GM18951 (cell line): Measurements from ENCODE around the gene MEFV.

Experiments used
- POLR2A ChIP-seq: IDR thresholded peaks from 4 replicates; pipeline ENCODE4 v1.6.1; 2011; ENCODE audit warnings: mild to moderate bottlenecking; ENCODE audit not compliant: insufficient read length, insufficient read depth; ENCODE audit errors: extremely low read depth
- in situ Hi-C: fragments of 300-500 bp; cut with MboI; formaldehyde crosslinking; loops from one replicate; pipeline ENCODE4 v1.12.0; 2022; ENCODE audit warnings: low sequenced_read_pairs, mixed read lengths, inconsistent platforms; ENCODE audit not compliant: unreplicated experiment

Gene MEFV

DNA sequence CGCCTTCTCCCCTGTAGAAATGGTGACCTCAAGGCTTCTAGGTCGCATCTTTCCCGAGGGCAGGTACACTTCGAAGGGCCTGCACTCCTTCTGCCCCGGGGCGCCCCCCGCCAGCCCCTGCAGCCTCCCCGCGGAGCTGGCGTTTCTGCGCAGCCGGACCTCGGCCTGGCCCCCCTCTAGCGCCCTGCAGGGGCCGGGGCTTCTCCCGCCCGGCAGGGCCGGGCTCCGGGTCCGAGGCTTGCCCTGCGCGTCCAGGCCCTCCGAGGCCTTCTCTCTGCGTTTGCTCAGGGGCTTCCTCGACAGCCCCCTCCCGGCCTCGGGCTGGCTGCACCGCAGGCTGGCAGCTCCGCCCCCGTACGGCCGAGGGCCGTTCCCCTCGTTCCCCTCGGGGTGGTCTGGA lies 2.1 kb downstream of the MEFV start:
- in situ Hi-C loops: no loop called here
- TF ChIP-seq POLR2A: no peak

DNA sequence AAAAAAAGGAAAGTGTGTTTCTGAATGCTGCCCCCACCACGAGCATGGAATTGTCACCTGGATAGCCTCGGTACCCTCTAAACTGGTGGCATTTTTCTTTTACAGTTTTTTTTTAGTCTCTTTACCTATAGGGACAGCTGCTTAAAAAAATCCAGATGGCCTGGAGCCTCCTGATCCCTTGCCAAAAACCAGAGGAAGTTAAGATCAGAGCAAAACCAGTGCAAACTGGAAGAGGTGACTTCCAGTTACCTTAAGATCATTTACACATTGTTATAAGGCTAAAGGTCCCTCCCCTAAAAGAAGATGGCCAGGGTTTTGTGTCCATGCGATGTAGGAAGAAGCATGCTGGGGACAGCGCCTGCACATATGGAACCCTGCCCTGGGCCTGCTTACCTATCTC lies 3.5 kb downstream of the MEFV start:
- in situ Hi-C loops: no loop called here
- TF ChIP-seq POLR2A: no peak

DNA sequence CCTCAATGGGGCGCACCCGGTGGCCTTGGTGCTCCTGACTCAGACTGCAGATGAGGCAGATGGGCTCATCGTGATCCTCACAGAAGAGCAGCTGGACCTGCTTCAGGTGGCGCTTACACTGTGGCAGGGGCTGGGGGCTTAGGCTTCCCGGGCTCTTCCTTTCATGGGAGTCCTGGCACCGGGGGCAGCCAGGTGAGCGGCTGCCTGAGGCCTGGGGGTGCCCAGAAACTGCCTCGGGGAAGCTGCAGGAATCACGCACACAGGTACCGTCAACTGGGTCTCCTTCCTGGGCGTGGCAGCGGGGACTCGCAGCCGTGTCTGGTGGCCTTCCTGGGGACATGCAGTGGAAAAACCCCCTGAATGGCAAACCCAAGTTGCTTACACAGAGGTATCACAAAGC lies 7.0 kb downstream of the MEFV start:
- in situ Hi-C loops: no loop called here

DNA sequence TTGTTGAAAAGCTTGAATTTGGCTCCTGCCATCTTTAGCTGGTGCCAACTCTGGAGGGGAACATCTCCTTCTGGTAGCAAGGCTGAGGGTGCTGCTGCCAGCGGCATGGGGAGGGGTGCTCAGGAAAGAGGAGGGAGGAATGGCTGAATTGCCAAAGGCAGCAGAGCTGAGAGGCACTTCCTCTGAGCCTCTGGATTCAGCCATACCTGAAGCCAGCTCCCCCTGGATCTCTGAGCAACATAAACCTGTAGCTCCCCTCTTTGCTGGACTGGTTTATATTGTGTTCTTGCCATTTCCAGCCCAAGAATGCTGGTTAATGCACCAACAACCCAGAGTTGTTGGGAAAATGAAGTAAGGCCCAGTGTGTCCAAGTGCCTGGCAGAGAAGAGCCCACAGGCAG lies 7.4 kb downstream of the MEFV start:
- TF ChIP-seq POLR2A: no peak
- in situ Hi-C loops: no loop called here

More for the DNA sequence above, 7.0 kb downstream of the MEFV start:
- no peak for TF ChIP-seq POLR2A

DNA sequence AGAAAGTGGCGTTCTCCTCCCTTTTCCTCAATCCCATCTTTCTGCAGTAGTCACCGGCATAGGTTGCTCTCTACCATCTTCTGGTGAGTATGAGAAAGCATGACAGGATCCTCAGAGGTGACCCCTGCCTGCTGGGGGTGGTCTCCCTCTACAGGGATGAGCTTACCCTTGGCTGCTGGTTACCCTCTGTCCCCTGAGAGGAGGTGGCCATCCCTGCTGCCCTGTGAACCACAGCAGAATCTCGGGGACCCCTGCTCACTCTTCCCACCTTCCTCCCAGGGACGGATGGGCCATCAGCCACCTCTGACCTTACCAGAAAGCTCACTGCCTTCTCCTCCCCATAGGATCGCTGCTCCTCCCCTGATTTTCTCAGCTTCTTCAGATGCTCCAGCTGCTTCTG lies 7.8 kb downstream of the MEFV start:
- in situ Hi-C loops: no loop called here
- no peak for TF ChIP-seq POLR2A

DNA sequence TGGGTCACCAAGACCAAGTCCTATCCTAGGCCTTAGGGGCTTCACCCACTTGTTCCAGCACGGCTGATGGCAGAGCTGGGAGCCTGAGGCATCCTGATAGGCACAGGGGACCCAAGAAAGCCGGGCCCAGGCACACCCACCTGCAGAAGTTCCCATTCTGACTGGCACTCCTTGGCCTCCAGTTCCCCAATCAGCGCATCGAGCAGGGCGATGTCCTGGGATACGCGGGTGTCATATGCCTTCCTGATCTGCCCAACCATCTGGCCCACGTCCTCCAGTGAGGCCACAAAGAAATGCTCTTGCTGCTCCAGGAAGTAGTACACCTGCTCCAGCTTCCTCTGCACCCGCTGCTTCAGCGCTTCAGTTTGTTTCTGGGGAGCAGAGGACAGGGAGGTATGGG lies 9.6 kb downstream of the MEFV start:
- in situ Hi-C loops: no loop called here
- TF ChIP-seq POLR2A: no peak

DNA sequence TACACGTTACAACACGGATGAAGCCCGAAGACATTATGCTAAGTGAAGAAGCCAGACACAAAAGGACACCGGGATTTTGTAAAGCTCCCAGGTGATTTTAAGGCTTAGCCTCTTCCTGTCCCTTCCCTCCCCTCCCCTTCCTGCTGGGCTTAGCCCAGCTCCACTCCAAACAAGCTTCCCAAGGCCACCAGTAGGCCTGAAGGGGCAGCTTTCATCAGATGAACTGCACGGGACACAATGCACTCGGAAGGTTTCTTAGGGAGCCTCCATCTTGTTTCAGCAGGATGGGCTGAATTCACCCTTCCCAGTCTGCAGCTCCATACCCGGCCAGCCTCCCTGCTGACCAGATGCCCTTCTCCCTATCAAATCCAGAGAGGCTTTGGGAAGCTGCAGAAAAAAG lies 10.4 kb downstream of the MEFV start:
- in situ Hi-C loops: no loop called here

DNA sequence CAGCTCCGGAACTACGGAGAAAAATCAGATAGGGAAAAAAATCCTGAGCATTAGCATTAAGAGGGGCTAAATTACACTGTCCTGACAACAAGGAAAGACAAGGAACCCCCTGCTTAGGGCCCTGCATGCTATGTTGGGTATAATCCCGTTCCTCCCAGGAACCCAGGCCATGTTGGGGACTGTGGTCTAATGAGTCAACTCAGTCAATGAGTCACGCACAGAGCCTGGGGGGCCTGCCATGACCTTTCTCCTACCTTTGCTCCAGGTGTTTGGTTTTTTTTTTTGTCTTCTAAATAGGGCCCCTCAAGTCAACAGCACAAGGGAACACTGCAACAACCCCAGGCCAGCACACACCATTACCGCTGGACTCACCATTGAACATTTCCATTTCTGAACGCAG lies 12.6 kb downstream of the MEFV start:
- in situ Hi-C loops: no loop called here
- TF ChIP-seq POLR2A: no peak

More for the DNA sequence above, 10.4 kb downstream of the MEFV start:
- no peak for TF ChIP-seq POLR2A

DNA sequence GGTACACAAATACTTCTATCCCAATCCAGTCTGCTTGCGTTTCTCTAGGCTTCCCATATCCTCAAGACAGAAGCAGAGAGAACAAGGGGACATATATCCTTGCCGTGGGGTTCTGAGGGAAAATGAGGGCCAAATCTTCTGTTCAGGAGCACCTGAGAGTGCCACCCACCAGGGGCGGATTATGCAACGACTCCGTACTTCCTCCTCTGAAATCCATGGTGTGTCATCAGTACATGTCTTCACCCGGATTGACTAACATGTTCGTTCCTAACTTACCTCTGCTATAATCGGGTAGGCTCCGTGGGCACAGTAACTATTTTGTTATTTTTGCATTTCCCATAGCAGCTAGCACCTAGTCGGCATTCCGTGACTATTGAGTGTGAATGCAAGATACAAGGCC lies 13.7 kb downstream of the MEFV start:
- in situ Hi-C loops: no loop called here
- TF ChIP-seq POLR2A: no peak

DNA sequence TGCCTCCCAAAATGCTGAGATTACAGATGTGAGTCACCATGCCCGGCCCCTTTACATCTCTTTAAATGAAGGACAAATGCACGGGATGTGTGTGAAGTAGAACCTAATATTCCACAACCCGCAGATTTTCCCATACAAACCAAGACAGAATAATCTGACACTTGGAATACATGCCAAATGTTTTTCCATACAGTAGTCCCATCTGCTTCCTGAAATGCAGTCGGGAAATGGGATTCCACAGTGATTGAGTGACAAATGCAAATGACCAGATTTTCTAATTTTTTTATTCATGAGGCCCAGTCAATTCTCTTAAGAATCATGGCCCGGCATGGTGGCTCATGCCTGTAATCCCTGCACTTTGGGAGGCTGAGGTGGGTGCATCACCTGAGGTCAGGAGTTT lies 14.7 kb downstream of the MEFV start:
- TF ChIP-seq POLR2A: no peak
- in situ Hi-C loops: no loop called here

DNA sequence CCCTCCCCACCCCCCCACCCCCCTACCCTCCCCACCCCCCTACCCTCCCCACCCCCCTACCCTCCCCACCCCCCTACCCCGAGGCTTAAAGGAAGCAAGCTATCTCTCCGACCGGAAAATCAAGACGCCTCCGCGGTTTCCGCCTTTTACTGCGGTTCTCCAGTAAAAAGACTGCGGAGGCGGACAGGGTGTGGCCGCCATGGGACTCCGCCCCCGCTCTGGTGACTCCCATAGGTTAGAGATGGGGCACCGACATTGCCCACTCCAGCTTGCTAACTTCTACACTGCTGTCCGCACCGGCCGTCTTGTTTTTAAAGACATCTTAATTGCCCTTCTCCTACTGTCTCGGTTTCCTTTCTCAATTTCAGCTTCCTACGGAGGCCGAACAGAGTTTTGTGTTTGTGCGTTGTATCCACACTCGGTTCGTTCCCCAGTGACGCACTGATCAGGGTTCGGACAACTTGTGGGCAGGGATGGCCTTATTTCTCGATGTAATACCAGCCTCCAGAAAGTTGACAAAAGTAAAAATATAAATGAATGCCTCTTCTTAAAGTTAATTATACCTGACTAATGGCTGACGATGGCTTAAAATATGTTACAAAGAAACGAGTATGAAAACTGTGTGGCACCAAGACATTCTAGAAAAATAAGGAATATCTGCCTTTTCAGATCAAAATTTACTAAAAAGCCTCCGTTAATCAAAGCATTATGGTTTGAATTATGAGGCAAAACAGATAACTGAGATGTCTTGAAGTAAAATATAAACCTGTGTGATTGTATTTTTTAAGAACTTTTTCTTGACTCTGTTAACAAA lies 20.4 kb downstream of the MEFV start:
- TF ChIP-seq POLR2A: no peak
- in situ Hi-C loops: no loop called here

DNA sequence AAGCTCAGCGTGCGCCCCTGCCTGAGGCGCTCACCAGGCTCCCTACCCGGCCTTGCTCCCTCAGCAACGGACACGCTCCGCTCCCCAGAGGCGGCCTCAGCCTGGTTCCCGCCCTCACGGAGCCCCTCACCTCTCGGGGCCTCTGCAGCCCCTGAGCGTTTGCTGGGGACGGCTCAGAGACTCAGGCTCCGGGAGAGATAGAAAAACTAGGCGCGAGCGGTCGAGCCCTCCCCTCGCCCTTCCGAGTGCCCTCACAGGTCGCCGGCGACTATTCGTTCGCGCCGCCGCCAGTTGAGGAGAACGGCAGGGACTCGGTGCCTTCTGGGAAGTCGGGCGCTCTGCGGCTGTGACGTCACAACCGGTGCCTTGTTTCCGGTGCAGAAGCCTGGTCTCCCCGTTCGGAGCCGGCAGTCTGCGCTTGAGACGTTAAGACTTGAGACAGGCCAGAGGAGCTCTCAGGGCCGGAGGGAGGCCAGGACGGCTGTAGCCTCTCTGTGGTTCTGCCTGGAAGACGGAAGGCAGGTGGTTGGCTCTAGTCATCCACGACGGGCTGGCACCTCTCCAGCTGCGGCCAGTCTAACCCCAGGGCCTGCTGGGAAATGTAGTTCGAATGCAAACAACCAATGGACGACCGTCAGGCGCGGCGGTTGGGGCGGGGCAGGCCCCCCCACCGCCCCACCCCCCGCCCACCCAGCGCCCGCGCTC lies 21.4 kb downstream of the MEFV start, which contains the start of gene ZNF200:
ZNF200 (minus strand) TSS at position 302 of the 705 bp plus-strand sequence. CDS start 1,403 bp downstream, outside the sequence.
- in situ Hi-C loops: no loop called here

DNA sequence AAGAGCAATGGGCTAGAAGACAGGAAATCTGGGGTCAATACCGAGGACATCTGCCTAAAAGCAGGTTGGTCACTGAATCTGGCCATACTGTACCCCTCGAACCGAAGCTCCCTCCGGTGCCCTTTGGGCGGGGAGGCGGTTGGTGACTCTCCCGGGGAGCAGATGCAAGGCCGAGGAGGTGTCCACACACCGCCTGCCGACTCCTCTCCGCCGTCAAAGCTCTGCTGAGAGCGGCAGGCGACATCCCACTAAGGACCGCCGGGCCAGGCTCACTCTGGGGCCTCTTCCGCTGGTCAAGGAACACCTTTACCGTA lies 21.9 kb downstream of the MEFV start:
- in situ Hi-C loops: no loop called here
- TF ChIP-seq POLR2A: no peak

More for the DNA sequence above, 21.4 kb downstream of the MEFV start, which contains the start of gene ZNF200:
- TF ChIP-seq POLR2A: peak; percentile 88

DNA sequence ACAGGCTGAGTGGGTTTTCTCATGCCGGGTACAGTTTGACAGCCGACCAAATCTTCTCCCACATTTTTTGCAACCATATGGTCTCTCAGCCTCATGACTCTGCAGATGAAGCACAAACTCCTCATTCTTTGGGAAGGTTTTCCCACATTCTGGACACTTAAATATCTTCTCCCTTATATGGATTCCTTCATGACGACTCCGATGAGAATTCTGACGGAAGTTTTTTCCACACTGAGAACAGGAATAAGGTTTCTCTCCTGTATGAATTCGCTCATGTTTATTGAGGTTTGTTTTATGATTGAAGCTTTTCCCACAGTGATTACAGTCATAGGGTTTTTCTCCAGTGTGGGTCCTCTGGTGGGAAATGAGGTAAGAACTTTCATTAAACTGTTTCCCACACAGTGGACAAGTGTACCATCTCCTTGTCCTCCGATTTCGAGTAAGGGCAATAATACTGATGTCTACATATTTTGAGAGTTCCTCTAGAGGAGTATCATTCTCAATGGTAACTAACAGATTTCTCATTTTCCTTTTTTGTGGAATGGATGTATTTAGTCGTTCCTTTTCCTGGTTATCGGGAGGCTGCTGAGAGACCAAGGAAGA lies 32.4 kb downstream of the MEFV start:
- no peak for TF ChIP-seq POLR2A
- in situ Hi-C loops: no loop called here

DNA sequence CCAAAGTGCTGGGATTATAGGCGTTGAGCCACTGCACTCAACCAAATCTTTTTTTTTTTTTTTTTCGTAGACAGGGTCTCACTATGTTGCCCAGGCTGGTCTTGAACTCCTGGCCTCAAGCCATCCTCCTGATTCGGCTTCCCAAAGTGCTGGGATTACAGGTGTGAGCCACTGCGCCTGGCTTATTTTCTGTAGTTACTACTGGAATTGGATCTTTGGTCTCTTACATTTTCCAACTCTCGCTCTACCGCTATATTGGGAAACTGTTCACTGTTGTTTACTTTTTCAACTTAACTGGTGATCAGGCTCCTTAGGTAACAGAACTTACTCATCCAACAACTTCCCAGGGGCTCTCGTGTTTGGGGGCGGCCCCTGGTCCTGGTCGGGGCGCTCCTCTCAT lies 35.6 kb downstream of the MEFV start:
- TF ChIP-seq POLR2A: no peak
- in situ Hi-C loops: no loop called here
